ENCODE measurements around the gene FCF1.

DNA sequence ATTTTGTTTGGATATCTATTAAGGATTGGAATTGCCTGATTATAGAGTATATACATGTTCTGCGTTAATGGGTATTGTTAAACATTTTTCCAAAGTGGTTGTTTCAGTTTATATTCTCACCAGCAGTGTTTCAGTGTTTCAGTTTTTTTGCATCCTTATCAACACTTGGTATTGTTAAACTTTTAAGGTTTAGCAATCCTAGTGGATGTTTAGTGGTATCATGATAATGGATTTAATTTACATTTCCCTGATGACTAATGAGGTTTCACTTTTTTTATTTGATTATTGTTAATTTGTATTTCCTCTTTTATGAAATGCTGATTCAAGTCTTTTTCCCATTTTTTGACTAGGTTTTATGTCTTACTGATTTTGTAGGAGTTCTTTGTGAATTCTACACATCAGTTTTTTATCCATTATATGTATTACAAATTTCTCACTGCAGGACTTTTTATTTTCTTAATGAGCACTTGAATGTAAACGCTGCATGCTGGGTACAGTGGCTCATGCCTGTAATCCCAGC is 73.9 kb downstream of the FCF1 start:
- TF ChIP-seq, protein P1, sequence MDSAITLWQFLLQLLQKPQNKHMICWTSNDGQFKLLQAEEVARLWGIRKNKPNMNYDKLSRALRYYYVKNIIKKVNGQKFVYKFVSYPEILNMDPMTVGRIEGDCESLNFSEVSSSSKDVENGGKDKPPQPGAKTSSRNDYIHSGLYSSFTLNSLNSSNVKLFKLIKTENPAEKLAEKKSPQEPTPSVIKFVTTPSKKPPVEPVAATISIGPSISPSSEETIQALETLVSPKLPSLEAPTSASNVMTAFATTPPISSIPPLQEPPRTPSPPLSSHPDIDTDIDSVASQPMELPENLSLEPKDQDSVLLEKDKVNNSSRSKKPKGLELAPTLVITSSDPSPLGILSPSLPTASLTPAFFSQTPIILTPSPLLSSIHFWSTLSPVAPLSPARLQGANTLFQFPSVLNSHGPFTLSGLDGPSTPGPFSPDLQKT (CRISPR knock-in tag; IDR thresholded peaks at IDR 0.05; ENCODE audit: borderline replicate concordance) = no peak
- TF ChIP-seq POLR2A (IDR thresholded peaks at IDR 0.05; ENCODE audit: insufficient read depth in 1 of 2, low read depth in 2 of 2, low read length in 2 of 2) (no peak), BHLHE40 (IDR thresholded peaks at IDR 0.05; ENCODE audit: low read length) (no peak), ZFP37 (CRISPR knock-in tag; IDR thresholded peaks at IDR 0.05; ENCODE audit: borderline replicate concordance) (no peak), PAWR (CRISPR knock-in tag; IDR thresholded peaks at IDR 0.05; ENCODE audit: borderline replicate concordance) (no peak), ZMYM2 (CRISPR knock-in tag; IDR thresholded peaks at IDR 0.05) (no peak), ZNF251 (CRISPR knock-in tag; IDR thresholded peaks at IDR 0.05) (no peak), ZNF230 (CRISPR knock-in tag; IDR thresholded peaks at IDR 0.05) (no peak)
- TF ChIP-seq, protein P2, sequence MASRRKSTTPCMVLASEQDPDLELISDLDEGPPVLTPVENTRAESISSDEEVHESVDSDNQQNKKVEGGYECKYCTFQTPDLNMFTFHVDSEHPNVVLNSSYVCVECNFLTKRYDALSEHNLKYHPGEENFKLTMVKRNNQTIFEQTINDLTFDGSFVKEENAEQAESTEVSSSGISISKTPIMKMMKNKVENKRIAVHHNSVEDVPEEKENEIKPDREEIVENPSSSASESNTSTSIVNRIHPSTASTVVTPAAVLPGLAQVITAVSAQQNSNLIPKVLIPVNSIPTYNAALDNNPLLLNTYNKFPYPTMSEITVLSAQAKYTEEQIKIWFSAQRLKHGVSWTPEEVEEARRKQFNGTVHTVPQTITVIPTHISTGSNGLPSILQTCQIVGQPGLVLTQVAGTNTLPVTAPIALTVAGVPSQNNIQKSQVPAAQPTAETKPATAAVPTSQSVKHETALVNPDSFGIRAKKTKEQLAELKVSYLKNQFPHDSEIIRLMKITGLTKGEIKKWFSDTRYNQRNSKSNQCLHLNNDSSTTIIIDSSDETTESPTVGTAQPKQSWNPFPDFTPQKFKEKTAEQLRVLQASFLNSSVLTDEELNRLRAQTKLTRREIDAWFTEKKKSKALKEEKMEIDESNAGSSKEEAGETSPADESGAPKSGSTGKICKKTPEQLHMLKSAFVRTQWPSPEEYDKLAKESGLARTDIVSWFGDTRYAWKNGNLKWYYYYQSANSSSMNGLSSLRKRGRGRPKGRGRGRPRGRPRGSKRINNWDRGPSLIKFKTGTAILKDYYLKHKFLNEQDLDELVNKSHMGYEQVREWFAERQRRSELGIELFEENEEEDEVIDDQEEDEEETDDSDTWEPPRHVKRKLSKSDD (CRISPR knock-in tag; IDR thresholded peaks at IDR 0.05; ENCODE audit: low read depth) = no peak
